ENCODE results near the gene GPHN. TPM values are rescaled to one million over a fixed set of nuclear protein-coding genes. Genes with fewer than 3 reads are reported as not detected.

GPHN gene
- total RNA-seq, 1 donor: 8.3 TPM

DNA sequence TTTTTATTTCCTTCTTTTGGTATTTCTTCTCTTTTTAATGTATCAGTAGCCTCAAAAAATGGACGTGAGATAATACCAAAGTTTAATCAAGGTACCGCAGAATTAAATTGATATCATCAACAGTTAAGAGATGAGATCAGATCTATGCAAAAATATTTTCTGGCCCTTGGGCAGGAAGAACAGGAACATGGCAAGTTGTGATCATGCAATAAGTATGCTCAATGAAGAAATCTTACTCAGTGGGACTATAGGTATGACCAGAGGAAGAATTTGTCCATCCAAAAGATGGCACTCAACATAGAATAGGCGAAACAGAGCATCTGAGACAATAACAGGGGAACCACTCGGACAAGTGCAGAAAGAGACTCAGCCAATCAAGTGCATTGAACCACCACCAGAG, 680.4 kb downstream of the GPHN start:
- no peaks in the 10 kb centered on the region for H4K20me1 ChIP-seq (ENCODE audit: insufficient read depth, low read length)
- no peak overlapping the region for H3K4me3 ChIP-seq (ENCODE audit: insufficient read depth, low read length)
- no peak for DNase-seq (ENCODE audit: insufficient read length, low spot score, missing footprints)
- H3K4me1 ChIP-seq (ENCODE audit: insufficient read depth, low read length): peaks cover 25% of the 10 kb centered on the region
- TF ChIP-seq, protein P1, sequence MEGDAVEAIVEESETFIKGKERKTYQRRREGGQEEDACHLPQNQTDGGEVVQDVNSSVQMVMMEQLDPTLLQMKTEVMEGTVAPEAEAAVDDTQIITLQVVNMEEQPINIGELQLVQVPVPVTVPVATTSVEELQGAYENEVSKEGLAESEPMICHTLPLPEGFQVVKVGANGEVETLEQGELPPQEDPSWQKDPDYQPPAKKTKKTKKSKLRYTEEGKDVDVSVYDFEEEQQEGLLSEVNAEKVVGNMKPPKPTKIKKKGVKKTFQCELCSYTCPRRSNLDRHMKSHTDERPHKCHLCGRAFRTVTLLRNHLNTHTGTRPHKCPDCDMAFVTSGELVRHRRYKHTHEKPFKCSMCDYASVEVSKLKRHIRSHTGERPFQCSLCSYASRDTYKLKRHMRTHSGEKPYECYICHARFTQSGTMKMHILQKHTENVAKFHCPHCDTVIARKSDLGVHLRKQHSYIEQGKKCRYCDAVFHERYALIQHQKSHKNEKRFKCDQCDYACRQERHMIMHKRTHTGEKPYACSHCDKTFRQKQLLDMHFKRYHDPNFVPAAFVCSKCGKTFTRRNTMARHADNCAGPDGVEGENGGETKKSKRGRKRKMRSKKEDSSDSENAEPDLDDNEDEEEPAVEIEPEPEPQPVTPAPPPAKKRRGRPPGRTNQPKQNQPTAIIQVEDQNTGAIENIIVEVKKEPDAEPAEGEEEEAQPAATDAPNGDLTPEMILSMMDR (IDR thresholded peaks at IDR 0.05; ENCODE audit: extremely low read depth, low read depth, low read length): no peak
- H2AFZ ChIP-seq (ENCODE audit: low read length): no peak overlapping the region
- H3K27me3 ChIP-seq (ENCODE audit: insufficient read depth, low read length): no peaks in the 10 kb centered on the region
- no peaks in the 10 kb centered on the region for H3K79me2 ChIP-seq (ENCODE audit: insufficient read depth, low read length)
- no peaks in the 10 kb centered on the region for H3K36me3 ChIP-seq (ENCODE audit: insufficient read depth, low read length)
- no peaks in the 10 kb centered on the region for H3K9me3 ChIP-seq (ENCODE audit: low read depth, low read length)
- no peak overlapping the region for H3K27ac ChIP-seq (ENCODE audit: low read depth, low read length)
- H3K4me2 ChIP-seq (ENCODE audit: insufficient read depth, low read length): no peak overlapping the region

DNA sequence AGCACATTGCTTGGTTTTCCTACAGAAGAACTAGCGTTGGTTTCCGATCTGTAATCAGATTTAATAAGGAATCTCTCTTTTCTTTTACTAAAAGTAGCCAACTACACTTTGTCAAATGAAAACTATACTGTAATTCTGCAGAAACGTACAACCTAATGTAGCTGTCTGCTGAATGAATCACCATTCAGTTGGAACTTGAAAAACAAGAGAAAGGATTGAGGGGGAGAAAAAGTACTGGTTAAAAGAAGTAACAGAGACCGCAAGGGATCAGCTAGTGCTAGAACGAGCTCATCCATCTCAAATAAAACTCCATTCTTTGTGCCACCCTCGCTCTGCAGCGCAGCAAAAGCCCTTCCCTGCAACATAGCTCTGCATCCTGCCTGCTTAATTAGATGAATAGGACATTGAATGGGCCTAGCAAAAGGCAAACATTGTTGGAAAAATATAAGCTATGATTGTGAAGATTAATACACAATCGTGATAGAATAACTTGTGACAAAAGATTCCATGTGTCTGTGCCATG, 683.9 kb downstream of the GPHN start:
- no peak overlapping the region for H3K27ac ChIP-seq (ENCODE audit: low read depth, low read length)
- DNase-seq (ENCODE audit: insufficient read length, low spot score, missing footprints): no peak

DNA sequence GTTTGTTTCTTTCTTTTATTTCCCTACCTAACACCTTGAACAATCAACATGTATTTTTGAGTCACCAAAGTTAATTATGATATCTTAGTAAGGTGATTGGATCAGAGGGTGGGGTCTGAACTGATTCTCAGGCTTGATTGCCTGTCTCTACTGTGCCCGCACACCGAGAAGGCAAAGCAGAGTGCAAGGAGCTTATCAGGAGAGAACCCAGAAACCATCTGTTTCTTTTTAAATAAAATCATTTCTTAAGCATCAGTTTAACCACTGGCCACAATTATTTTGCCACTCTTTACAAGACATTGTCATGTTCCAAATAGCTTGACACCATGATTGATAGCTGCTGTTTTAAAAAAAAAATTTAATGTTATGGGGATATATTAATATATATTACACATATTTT, 684.4 kb downstream of the GPHN start:
- H3K9me3 ChIP-seq (ENCODE audit: low read depth, low read length): no peaks in the 10 kb centered on the region
- peaks cover 15% of the 10 kb centered on the region for H3K4me1 ChIP-seq (ENCODE audit: insufficient read depth, low read length)
- no peaks in the 10 kb centered on the region for H3K79me2 ChIP-seq (ENCODE audit: insufficient read depth, low read length)
- TF ChIP-seq, protein P1 (IDR thresholded peaks at IDR 0.05; ENCODE audit: extremely low read depth, low read depth, low read length): no peak
- H3K4me2 ChIP-seq (ENCODE audit: insufficient read depth, low read length): no peak overlapping the region
- no peak overlapping the region for H3K4me3 ChIP-seq (ENCODE audit: insufficient read depth, low read length)
- no peak overlapping the region for H3K27ac ChIP-seq (ENCODE audit: low read depth, low read length)
- no peaks in the 10 kb centered on the region for H3K27me3 ChIP-seq (ENCODE audit: insufficient read depth, low read length)
- H4K20me1 ChIP-seq (ENCODE audit: insufficient read depth, low read length): no peaks in the 10 kb centered on the region
- DNase-seq (ENCODE audit: insufficient read length, low spot score, missing footprints): no peak
- no peak overlapping the region for H2AFZ ChIP-seq (ENCODE audit: low read length)
- H3K36me3 ChIP-seq (ENCODE audit: insufficient read depth, low read length): no peaks in the 10 kb centered on the region

More for the DNA sequence above, 683.9 kb downstream of the GPHN start:
- Histone ChIP-seq H2AFZ (ENCODE audit: low read length) (peak overlapping the region; percentile 45), H4K20me1 (ENCODE audit: insufficient read depth, low read length) (no peaks in the 10 kb centered on the region), H3K4me2 (ENCODE audit: insufficient read depth, low read length) (peak overlapping the region; percentile 42), H3K36me3 (ENCODE audit: insufficient read depth, low read length) (no peaks in the 10 kb centered on the region), H3K79me2 (ENCODE audit: insufficient read depth, low read length) (no peaks in the 10 kb centered on the region), H3K27me3 (ENCODE audit: insufficient read depth, low read length) (no peaks in the 10 kb centered on the region), H3K4me1 (ENCODE audit: insufficient read depth, low read length) (peaks cover 21% of the 10 kb centered on the region), H3K9me3 (ENCODE audit: low read depth, low read length) (no peaks in the 10 kb centered on the region), H3K4me3 (ENCODE audit: insufficient read depth, low read length) (no peak overlapping the region)
- TF ChIP-seq, protein P1 (IDR thresholded peaks at IDR 0.05; ENCODE audit: extremely low read depth, low read depth, low read length): no peak

DNA sequence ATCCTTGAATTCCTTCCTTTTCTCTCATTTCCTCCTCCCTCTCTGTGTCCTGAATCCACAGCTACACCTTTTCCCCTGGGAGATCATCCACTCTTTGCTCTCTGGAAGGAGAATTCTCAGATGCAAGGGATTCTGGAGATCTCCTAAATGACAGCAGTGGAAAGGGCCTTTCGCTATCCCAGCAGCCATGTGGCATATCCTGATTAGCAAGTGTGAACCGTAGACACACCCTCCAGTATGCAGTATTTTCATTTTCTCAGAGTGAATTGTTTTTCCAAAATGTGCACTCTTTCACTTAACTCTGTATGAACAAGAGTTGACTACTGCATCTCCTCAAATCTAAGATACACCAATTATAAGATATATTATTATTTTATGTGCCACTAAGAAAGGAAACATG, 687.3 kb downstream of the GPHN start:
- Histone ChIP-seq H4K20me1 (ENCODE audit: insufficient read depth, low read length) (no peaks in the 10 kb centered on the region), H3K4me2 (ENCODE audit: insufficient read depth, low read length) (no peak overlapping the region), H3K4me3 (ENCODE audit: insufficient read depth, low read length) (no peak overlapping the region), H3K4me1 (ENCODE audit: insufficient read depth, low read length) (peaks cover 4% of the 10 kb centered on the region), H2AFZ (ENCODE audit: low read length) (peak overlapping the region; percentile 41), H3K79me2 (ENCODE audit: insufficient read depth, low read length) (no peaks in the 10 kb centered on the region), H3K36me3 (ENCODE audit: insufficient read depth, low read length) (no peaks in the 10 kb centered on the region), H3K27me3 (ENCODE audit: insufficient read depth, low read length) (no peaks in the 10 kb centered on the region), H3K27ac (ENCODE audit: low read depth, low read length) (no peak overlapping the region), H3K9me3 (ENCODE audit: low read depth, low read length) (no peaks in the 10 kb centered on the region)
- TF ChIP-seq, protein P1 (IDR thresholded peaks at IDR 0.05; ENCODE audit: extremely low read depth, low read depth, low read length): no peak
- no peak for DNase-seq (ENCODE audit: insufficient read length, low spot score, missing footprints)
